ENCODE data around the gene KCNT1.

DNA sequence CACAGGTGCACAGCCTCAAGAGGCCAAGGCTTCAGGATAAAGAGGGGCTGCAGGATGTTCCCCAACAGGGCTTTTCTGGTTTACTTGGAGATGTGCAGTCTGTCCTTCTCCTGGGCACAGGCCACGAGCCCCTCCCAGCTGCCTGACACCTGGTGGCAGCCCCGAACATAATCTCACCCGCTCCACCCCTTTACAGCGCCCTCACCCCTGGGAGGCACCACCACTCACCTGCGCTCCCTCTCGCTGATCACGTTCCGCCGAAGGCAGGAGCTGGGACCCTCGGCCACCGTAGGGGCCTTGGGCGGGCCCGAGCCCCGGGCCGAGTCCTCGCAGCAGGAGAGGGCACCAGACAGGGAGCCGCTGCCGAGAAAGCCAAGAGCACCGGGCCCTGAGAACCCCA lies 3.2 kb upstream of the KCNT1 start:
- TF ChIP-seq POLR2A (IDR thresholded peaks at IDR 0.05) = no peak
- TF ChIP-seq, protein P1, sequence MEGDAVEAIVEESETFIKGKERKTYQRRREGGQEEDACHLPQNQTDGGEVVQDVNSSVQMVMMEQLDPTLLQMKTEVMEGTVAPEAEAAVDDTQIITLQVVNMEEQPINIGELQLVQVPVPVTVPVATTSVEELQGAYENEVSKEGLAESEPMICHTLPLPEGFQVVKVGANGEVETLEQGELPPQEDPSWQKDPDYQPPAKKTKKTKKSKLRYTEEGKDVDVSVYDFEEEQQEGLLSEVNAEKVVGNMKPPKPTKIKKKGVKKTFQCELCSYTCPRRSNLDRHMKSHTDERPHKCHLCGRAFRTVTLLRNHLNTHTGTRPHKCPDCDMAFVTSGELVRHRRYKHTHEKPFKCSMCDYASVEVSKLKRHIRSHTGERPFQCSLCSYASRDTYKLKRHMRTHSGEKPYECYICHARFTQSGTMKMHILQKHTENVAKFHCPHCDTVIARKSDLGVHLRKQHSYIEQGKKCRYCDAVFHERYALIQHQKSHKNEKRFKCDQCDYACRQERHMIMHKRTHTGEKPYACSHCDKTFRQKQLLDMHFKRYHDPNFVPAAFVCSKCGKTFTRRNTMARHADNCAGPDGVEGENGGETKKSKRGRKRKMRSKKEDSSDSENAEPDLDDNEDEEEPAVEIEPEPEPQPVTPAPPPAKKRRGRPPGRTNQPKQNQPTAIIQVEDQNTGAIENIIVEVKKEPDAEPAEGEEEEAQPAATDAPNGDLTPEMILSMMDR (IDR thresholded peaks at IDR 0.05) = no peak

All from breast epithelium (tissue), 3 donors.